Ovary (tissue), 3 donors: Measurements from ENCODE around the gene LPIN1.

Source experiments
- CTCF ChIP-seq, 3 donors: fragments of 450-650 bp in 2 of 3; fragments of 200-600 bp in 1 of 3; IDR thresholded peaks; one replicate each; pipeline versions ENCODE4 v1.5.1 to v1.8.0; 2016 to 2022; ENCODE audit warnings: antibody characterized with exemption in 3 of 3, mild to moderate bottlenecking in 1 of 3
- POLR2A ChIP-seq: fragments of 450-650 bp; IDR thresholded peaks from one replicate; pipeline ENCODE4 v1.6.1; 2017; ENCODE audit warnings: antibody characterized with exemption, mild to moderate bottlenecking, moderate library complexity
- donor health status: DM: no; HTN: no; CAD: no.

- TF ChIP-seq POLR2A, result no peak
- TF ChIP-seq CTCF (IDR thresholded peaks at IDR 0.05), result peak in 2 of 3 donors; percentile 39 to 40
Measured at GRCh38 chr2:11738589-11739436, 7.6 kb upstream of the LPIN1 start.
